NCI-H345 treated with DMSO at 0.1 percent for 48 hours (cell line): ENCODE measurements around the gene CFAP141.
A peak's percentile ranks its signal among the peaks of the same experiment; 100 is the strongest.
"Not testable (repeated sequence)": the region's sequence is repeated elsewhere in the genome, so short reads cannot be mapped to it uniquely, and the experiment has no call there.

Source experiments
- DNase-seq: peaks from one replicate; lab custom pipeline; 2025; ENCODE audit not compliant: unreplicated experiment; lab: John Stamatoyannopoulos, UW

Gene CFAP141

GRCh38 chr1:154208677-154209388 lies 2.7 kb upstream of the CFAP141 start:
- DNase-seq, result no peak

- DNase-seq, result no peak
Measured at GRCh38 chr1:154207262-154207661, 1.1 kb upstream of the CFAP141 start.

GRCh38 chr1:154205778-154206177 lies 355 bp downstream of the CFAP141 start:
- DNase-seq, result not testable (repeated sequence)

GRCh38 chr1:154199563-154199879 lies 6.6 kb downstream of the CFAP141 start:
- no peak for DNase-seq

DNA sequence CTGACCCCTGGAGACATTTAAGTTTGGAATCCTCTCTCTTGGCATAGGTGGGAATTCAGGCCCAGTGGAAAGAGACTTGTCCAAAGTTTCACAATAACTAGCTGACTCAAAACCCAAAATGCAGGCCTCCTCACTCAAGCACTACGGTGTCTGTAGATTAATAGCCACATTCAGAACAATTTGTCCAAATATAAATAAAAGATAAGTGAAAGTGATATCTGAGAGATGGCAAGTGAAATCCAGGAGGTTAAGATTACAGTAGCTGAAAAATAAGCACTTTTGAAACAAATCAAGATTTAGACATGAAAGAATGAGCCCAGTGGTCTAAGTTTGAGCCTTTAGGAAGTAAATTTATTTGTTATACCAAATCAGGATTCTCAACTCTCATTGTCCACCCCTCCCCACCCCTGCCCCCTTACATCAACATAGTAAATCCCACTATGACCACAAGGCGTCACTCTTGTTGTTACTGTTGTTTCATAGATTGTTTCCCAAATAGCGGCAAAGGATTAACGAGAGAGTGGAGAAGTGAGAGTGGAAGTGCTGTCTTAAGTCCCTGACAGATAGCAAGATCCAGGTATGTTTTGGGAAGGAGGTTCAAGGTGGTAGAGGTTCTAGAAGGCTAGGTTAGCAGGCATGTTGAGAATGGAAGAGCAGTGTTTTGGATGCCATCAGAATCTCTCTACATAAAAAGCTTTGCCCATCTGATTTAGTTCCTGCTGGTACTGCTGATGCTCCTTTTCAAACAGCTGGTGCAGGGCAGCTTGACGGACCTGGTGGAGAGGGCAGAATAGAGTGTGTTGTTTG lies 7.2 kb downstream of the CFAP141 start:
- DNase-seq, result peak; percentile 49

GRCh38 chr1:154193821-154194220 lies 12.3 kb downstream of the CFAP141 start:
- no peak for DNase-seq

- no peak for DNase-seq
Measured at GRCh38 chr1:154192476-154192875, 13.7 kb downstream of the CFAP141 start.

DNA sequence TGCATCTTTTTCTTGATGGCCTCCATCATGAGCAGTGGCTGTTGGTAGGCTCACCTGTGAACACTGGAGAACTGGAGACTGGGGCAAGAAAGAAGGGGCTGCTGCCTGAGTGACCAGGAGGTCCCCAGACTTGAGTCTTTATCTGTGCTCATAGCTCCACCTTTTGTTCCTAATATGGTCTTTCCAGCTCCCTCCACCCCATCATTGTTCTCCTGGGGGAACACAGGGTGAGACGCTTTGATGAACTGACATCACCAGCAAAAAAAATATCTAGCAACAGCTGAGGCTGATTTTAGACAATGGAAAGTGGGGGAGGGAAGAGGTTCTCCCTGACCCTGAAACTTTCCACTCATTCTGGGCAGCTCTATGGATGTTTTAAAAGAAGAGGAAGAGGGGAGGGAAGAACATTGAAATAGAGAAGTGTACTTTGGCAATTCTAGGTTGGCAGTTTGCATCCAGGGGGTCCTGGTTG lies 14.1 kb downstream of the CFAP141 start, which contains the start of gene TPM3:
TPM3 (minus strand) TSS at position 111 of the 472 bp plus-strand sequence; CDS start at position 29, 82 bp downstream.
- no peak for DNase-seq

GRCh38 chr1:154190550-154190949 lies 15.6 kb downstream of the CFAP141 start:
- no peak for DNase-seq

- DNase-seq, result peak; percentile 72
Measured at GRCh38 chr1:154186852-154187501, 19.2 kb downstream of the CFAP141 start.

- DNase-seq, result peak; percentile 98
Measured at GRCh38 chr1:154186177-154186576, 20.0 kb downstream of the CFAP141 start.

- DNase-seq, result peak; percentile 100
Measured at GRCh38 chr1:154183046-154183915, 22.9 kb downstream of the CFAP141 start.

DNA sequence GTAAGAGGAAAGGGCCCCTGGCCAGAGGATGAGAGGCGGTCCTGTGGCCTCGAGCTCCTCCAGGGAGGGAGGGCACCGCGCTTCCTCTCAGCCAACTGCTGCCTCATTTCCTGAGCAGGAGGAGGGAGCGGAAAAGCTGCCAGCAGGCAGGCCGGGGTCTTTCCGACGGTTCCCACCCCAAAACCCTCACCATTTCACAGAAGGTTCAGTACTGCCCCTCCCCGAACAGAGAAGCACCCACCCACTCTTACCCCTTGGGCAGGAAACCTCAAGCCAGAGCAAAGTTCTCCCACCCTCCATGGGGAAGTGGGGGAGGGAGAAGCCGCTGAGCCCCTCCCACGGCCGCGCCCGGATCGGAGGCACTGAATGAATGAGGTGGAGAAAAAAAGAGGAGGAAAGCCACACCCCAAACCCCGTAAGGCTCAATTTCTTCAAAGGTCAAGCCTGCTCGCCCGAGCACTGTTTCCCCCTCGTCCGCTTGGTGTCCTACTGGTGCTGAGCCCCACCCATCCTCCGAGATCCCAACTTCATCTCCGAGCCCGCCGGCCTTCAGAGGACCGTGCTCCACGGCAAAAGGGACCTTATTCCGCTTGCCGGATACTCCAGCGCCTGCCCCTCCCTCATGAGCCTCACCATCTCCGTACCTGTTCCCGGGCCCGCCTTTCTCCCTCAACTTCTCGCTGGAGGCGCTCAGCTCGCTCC lies 23.6 kb downstream of the CFAP141 start:
- DNase-seq, result peak; percentile 45

DNA sequence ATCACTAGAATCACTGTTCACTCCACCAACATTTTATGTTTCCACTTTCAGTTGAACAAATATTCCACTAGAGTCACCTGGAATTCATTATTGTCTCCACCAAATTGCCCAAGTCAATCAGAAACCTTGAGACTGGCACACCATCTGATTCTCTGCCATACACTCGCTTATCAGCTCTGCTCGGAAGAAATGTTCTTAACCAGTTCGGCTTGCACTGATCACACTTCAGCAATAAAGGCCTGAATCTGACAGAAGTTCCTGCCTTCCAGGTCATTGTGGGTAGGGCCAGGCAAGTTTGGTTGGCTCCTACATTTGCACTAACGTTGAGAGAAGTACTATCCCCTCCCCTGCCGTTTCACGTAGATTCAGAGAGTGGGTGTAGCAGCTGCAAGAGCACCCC lies 24.2 kb downstream of the CFAP141 start:
- no peak for DNase-seq

- DNase-seq, result no peak
Measured at GRCh38 chr1:154179946-154180687, 26.0 kb downstream of the CFAP141 start.

DNA sequence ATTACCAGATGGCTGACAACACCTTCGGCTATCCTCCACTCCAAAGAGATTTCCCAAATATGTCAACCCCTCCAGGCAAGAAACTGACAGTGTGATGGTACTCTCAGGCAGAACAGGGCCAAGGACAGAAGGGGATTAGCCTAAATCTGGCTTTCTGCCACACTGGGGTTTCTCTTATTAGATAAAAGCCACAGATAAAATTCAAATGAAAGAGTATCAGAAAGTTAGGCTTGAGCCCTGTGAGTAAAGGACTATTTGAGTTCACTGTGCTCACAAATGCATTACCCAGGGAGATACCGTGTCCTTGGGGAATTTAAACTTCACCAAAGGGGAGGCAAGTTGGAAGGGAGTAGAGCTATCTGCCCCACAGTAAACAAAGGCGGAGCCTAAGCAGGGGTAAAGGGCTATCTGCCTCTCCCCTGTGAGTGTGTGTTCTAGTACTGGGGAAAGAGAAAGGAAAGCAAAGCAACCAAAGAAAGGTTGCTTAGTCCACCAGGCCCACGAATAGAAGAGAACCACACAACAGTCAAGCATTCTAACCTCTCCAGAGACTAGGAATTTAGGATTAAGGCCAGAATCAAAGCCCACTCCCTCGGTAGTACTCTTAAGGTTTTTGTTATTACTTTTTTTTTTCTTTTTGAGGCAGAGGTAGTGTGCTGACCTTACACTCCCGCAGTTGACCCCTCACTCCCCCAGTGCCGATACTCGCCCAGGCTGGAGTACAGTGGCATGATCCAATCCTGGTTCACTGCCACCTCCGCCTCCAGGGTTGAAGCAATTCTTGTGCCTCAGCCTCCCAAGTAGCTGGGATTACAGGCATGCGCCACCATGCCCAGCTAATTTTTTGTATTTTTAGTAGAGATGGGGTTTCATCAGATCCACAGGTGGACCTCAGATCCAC lies 27.0 kb downstream of the CFAP141 start:
- no peak for DNase-seq

- DNase-seq, result no peak
Measured at GRCh38 chr1:154178013-154178412, 28.1 kb downstream of the CFAP141 start.

- DNase-seq, result no peak
Measured at GRCh38 chr1:154176337-154176736, 29.8 kb downstream of the CFAP141 start.
